Activated CD8-positive, alpha-beta T cell treated with anti-CD3 and anti-CD28 coated beads for 36 hours (primary cell): ENCODE measurements around the gene NEUROD6. TPM values are rescaled to one million over a fixed set of nuclear protein-coding genes. Genes with fewer than 3 reads are reported as not detected.

Experiments
- ATAC-seq: fragments of 200-7000 bp; cut with Tn5 transposase; one replicate; pipeline ENCODE4 v1.10.0; 2021; ENCODE audit warnings: mild to moderate bottlenecking, moderate library complexity
- CTCF ChIA-PET: fragments of 350-600 bp; sonication (Branson Sonifier 250); formaldehyde crosslinking; loops from one replicate; lab custom pipeline; 2021; ENCODE audit warnings: antibody characterized with exemption; lab: Charles Lee
- POLR2A ChIA-PET: fragments of 350-600 bp; sonication (Branson Sonifier 250); formaldehyde crosslinking; loops from one replicate; lab custom pipeline; 2021; ENCODE audit warnings: antibody characterized with exemption; lab: Charles Lee
- DNase-seq: peaks from one replicate; pipeline ENCODE4 v3.0.0-alpha.2; 2020
- H3K27ac Mint-ChIP-seq: one replicate; pipeline ENCODE4 v1.8.0; 2021; ENCODE audit warnings: mild to moderate bottlenecking, mixed read lengths
- H3K27me3 Mint-ChIP-seq: one replicate; pipeline ENCODE4 v1.8.0; 2021; ENCODE audit warnings: mixed read lengths
- H3K36me3 Mint-ChIP-seq: one replicate; pipeline ENCODE4 v1.8.0; 2021; ENCODE audit warnings: low read depth, mixed read lengths
- H3K4me1 Mint-ChIP-seq: one replicate; pipeline ENCODE4 v1.8.0; 2021; ENCODE audit warnings: low read depth, mixed read lengths
- H3K4me3 Mint-ChIP-seq: one replicate; pipeline ENCODE4 v1.8.0; 2021; ENCODE audit warnings: mild to moderate bottlenecking, moderate library complexity, mixed read lengths
- H3K9me3 Mint-ChIP-seq: one replicate; pipeline ENCODE4 v1.8.0; 2021; ENCODE audit warnings: mixed read lengths
- CTCF ChIP-seq: fragments of 200-600 bp; IDR thresholded peaks from one replicate; pipeline ENCODE4 v1.8.0; 2022; ENCODE audit warnings: antibody characterized with exemption, mild to moderate bottlenecking
- intact Hi-C: fragments of 100-400 bp; cut with micrococcal nuclease; formaldehyde crosslinking; loops from one replicate; pipeline ENCODE4 v1.10.0; 2022
- total RNA-seq, 2 experiments: library from RNA; stranded (reverse); gene quantifications; one replicate each; pipeline ENCODE4 v1.2.3, GENCODE V29; 2021

NEUROD6 gene
- total RNA-seq, 2 experiments from 2014 or later, result not detected

- ATAC-seq, result no peak
- DNase-seq, result no peak
- Mint-ChIP-seq H3K27me3 (no peaks in the 10 kb centered on the region), H3K36me3 (no peaks in the 10 kb centered on the region), H3K4me3 (no peak overlapping the region), H3K9me3 (no peaks in the 10 kb centered on the region), H3K4me1 (no peaks in the 10 kb centered on the region), H3K27ac (no peak overlapping the region)
- TF ChIP-seq CTCF, result no peak
- ChIA-PET POLR2A (no interaction called here), CTCF (no interaction called here)
- intact Hi-C loops, result no loop called here
These were observed 25.7 kb downstream of the NEUROD6 start for GRCh38 chr7:31314781-31315180.

GRCh38 chr7:31312889-31313288 is 27.6 kb downstream of the NEUROD6 start:
- H3K36me3 Mint-ChIP-seq, result no peaks in the 10 kb centered on the region
- no peaks in the 10 kb centered on the region for H3K27me3 Mint-ChIP-seq
- intact Hi-C loops, result no loop called here
- DNase-seq, result no peak
- ATAC-seq, result no peak
- ChIA-PET CTCF (no interaction called here), POLR2A (no interaction called here)
- no peak overlapping the region for H3K27ac Mint-ChIP-seq
- no peak overlapping the region for H3K4me3 Mint-ChIP-seq
- no peaks in the 10 kb centered on the region for H3K4me1 Mint-ChIP-seq
- no peak for TF ChIP-seq CTCF
- no peaks in the 10 kb centered on the region for H3K9me3 Mint-ChIP-seq

GRCh38 chr7:31311552-31311951 is 29.0 kb downstream of the NEUROD6 start:
- no peak overlapping the region for H3K4me3 Mint-ChIP-seq
- no peak for TF ChIP-seq CTCF
- no peaks in the 10 kb centered on the region for H3K36me3 Mint-ChIP-seq
- no peak overlapping the region for H3K27ac Mint-ChIP-seq
- POLR2A ChIA-PET, result no interaction called here
- H3K27me3 Mint-ChIP-seq, result no peaks in the 10 kb centered on the region
- no peaks in the 10 kb centered on the region for H3K9me3 Mint-ChIP-seq
- DNase-seq (no peak), ATAC-seq (no peak)
- CTCF ChIA-PET, result no interaction called here
- intact Hi-C loops, result no loop called here
- no peaks in the 10 kb centered on the region for H3K4me1 Mint-ChIP-seq

- Mint-ChIP-seq H3K27ac (no peak overlapping the region), H3K27me3 (no peaks in the 10 kb centered on the region), H3K4me3 (no peak overlapping the region), H3K4me1 (no peaks in the 10 kb centered on the region), H3K9me3 (no peaks in the 10 kb centered on the region), H3K36me3 (no peaks in the 10 kb centered on the region)
- ChIA-PET CTCF (no interaction called here), POLR2A (no interaction called here)
- no peak for TF ChIP-seq CTCF
- no peak for ATAC-seq
- DNase-seq, result no peak
- intact Hi-C loops, result no loop called here
These were observed 30.1 kb downstream of the NEUROD6 start for GRCh38 chr7:31310321-31310935.

GRCh38 chr7:31309407-31309806 is 31.1 kb downstream of the NEUROD6 start:
- Mint-ChIP-seq H3K4me1 (no peaks in the 10 kb centered on the region), H3K9me3 (no peaks in the 10 kb centered on the region), H3K27me3 (no peaks in the 10 kb centered on the region), H3K36me3 (no peaks in the 10 kb centered on the region), H3K27ac (no peak overlapping the region), H3K4me3 (no peak overlapping the region)
- DNase-seq (no peak), ATAC-seq (no peak)
- no peak for TF ChIP-seq CTCF
- POLR2A ChIA-PET, result no interaction called here
- CTCF ChIA-PET, result no interaction called here
- intact Hi-C loops, result no loop called here
